ENCODE measurements around the gene EMC9.

EMC9 gene

GRCh38 chr14:24141097-24141880, at the start of gene EMC9:
EMC9 (minus strand) TSS chr14:24141591; CDS start chr14:24141304, 287 bp downstream.
- H4K20me1 ChIP-seq, result peaks cover 46% of the 10 kb centered on the region
- TF ChIP-seq Cebpa-rat (IDR thresholded peaks at IDR 0.05), result no peak
- H3K4me2 ChIP-seq, result peak within 1 kb of the TSS; percentile 96
- H3K27me3 ChIP-seq, result no peaks in the 10 kb centered on the region
- H3K27ac ChIP-seq, result peak within 1 kb of the TSS; percentile 90
- H3K4me1 ChIP-seq, result peaks cover 82% of the 10 kb centered on the region
- peak within 1 kb of the TSS; percentile 89 for H3K4me3 ChIP-seq
- peaks cover 55% of the 10 kb centered on the region for H3K36me3 ChIP-seq
- H3K9me3 ChIP-seq, result no peaks in the 10 kb centered on the region
- peak within 1 kb of the TSS; percentile 87 for H3K9ac ChIP-seq

- Histone ChIP-seq H3K4me3 (no peak overlapping the region), H3K4me2 (no peak overlapping the region), H3K36me3 (peaks cover 49% of the 10 kb centered on the region), H3K27me3 (no peaks in the 10 kb centered on the region), H3K9me3 (no peaks in the 10 kb centered on the region), H3K27ac (no peak overlapping the region), H3K4me1 (peaks cover 60% of the 10 kb centered on the region), H4K20me1 (no peaks in the 10 kb centered on the region), H3K9ac (no peak overlapping the region)
- no peak for TF ChIP-seq Cebpa-rat (IDR thresholded peaks at IDR 0.05)
These were observed 49.0 kb upstream of the EMC9 start for GRCh38 chr14:24190416-24190815.

- TF ChIP-seq Cebpa-rat (IDR thresholded peaks at IDR 0.05), result no peak
- Histone ChIP-seq H4K20me1 (no peaks in the 10 kb centered on the region), H3K36me3 (peaks cover 59% of the 10 kb centered on the region), H3K4me1 (peaks cover 54% of the 10 kb centered on the region), H3K9ac (no peak overlapping the region), H3K4me3 (no peak overlapping the region), H3K27me3 (no peaks in the 10 kb centered on the region), H3K4me2 (peak overlapping the region; percentile 92), H3K27ac (0 out of 2 replicates have a peak overlapping the region, but pooled peaks have one; percentile 43), H3K9me3 (no peaks in the 10 kb centered on the region)
These were observed 48.1 kb upstream of the EMC9 start for GRCh38 chr14:24189460-24189859.

GRCh38 chr14:24189059-24189375, 47.6 kb upstream of the EMC9 start:
- Histone ChIP-seq H3K27ac (peak overlapping the region; percentile 43; the same call in 1 of the 2 replicates), H3K4me1 (peaks cover 49% of the 10 kb centered on the region), H3K9me3 (no peaks in the 10 kb centered on the region), H3K9ac (peak overlapping the region; percentile 51; the same call in 1 of the 2 replicates), H3K36me3 (peaks cover 63% of the 10 kb centered on the region), H3K27me3 (no peaks in the 10 kb centered on the region), H4K20me1 (no peaks in the 10 kb centered on the region), H3K4me2 (peak overlapping the region; percentile 92), H3K4me3 (peak overlapping the region; percentile 81)
- no peak for TF ChIP-seq Cebpa-rat (IDR thresholded peaks at IDR 0.05)

GRCh38 chr14:24188251-24189058, 47.1 kb upstream of the EMC9 start, which contains the start of gene IPO4:
IPO4 (minus strand) TSS chr14:24188816; CDS start chr14:24188787, 29 bp downstream.
- no peaks in the 10 kb centered on the region for H4K20me1 ChIP-seq
- no peak for TF ChIP-seq Cebpa-rat (IDR thresholded peaks at IDR 0.05)
- H3K36me3 ChIP-seq, result peaks cover 67% of the 10 kb centered on the region
- no peaks in the 10 kb centered on the region for H3K9me3 ChIP-seq
- H3K27me3 ChIP-seq, result no peaks in the 10 kb centered on the region
- H3K4me1 ChIP-seq, result peaks cover 45% of the 10 kb centered on the region
- peak within 1 kb of the TSS; percentile 92 for H3K4me2 ChIP-seq
- peak within 1 kb of the TSS; percentile 84 for H3K9ac ChIP-seq
- H3K4me3 ChIP-seq, result peak within 1 kb of the TSS; percentile 81
- peak within 1 kb of the TSS; percentile 83 for H3K27ac ChIP-seq

GRCh38 chr14:24187539-24187915, 46.1 kb upstream of the EMC9 start:
- H3K4me3 ChIP-seq, result peak overlapping the region; percentile 81
- H3K9ac ChIP-seq, result peak overlapping the region; percentile 84
- TF ChIP-seq Cebpa-rat (IDR thresholded peaks at IDR 0.05), result no peak
- H3K27ac ChIP-seq, result peak overlapping the region; percentile 83; the same call in 1 of the 2 replicates
- H3K27me3 ChIP-seq, result no peaks in the 10 kb centered on the region
- no peaks in the 10 kb centered on the region for H3K9me3 ChIP-seq
- H3K4me2 ChIP-seq, result peak overlapping the region; percentile 92
- peaks cover 70% of the 10 kb centered on the region for H3K36me3 ChIP-seq
- H3K4me1 ChIP-seq, result peaks cover 35% of the 10 kb centered on the region
- no peaks in the 10 kb centered on the region for H4K20me1 ChIP-seq

- H3K4me2 ChIP-seq, result peak overlapping the region; percentile 92
- H3K4me3 ChIP-seq, result peak overlapping the region; percentile 81; the same call in 1 of the 2 replicates
- H3K4me1 ChIP-seq, result peaks cover 30% of the 10 kb centered on the region
- no peak for TF ChIP-seq Cebpa-rat (IDR thresholded peaks at IDR 0.05)
- peaks cover 70% of the 10 kb centered on the region for H3K36me3 ChIP-seq
- H3K27ac ChIP-seq, result no peak overlapping the region
- H3K9ac ChIP-seq, result no peak overlapping the region
- H3K27me3 ChIP-seq, result no peaks in the 10 kb centered on the region
- no peaks in the 10 kb centered on the region for H3K9me3 ChIP-seq
- no peaks in the 10 kb centered on the region for H4K20me1 ChIP-seq
These were observed 45.6 kb upstream of the EMC9 start for GRCh38 chr14:24186831-24187538.

GRCh38 chr14:24185741-24186140, 44.4 kb upstream of the EMC9 start:
- Histone ChIP-seq H3K9ac (no peak overlapping the region), H3K27ac (no peak overlapping the region), H3K4me1 (peaks cover 27% of the 10 kb centered on the region), H3K27me3 (no peaks in the 10 kb centered on the region), H3K4me3 (no peak overlapping the region), H3K4me2 (no peak overlapping the region), H4K20me1 (0 out of 2 replicates have a peak, but pooled peaks cover under 1% of the 10 kb centered on the region), H3K9me3 (no peaks in the 10 kb centered on the region), H3K36me3 (peaks cover 72% of the 10 kb centered on the region)
- TF ChIP-seq Cebpa-rat (IDR thresholded peaks at IDR 0.05), result no peak

- no peaks in the 10 kb centered on the region for H3K27me3 ChIP-seq
- no peak overlapping the region for H3K4me2 ChIP-seq
- no peak overlapping the region for H3K27ac ChIP-seq
- H3K4me1 ChIP-seq, result peaks cover 34% of the 10 kb centered on the region
- H3K36me3 ChIP-seq, result peaks cover 73% of the 10 kb centered on the region
- peaks cover 6% of the 10 kb centered on the region; the same call in 1 of the 2 replicates for H4K20me1 ChIP-seq
- no peak overlapping the region for H3K9ac ChIP-seq
- no peak overlapping the region for H3K4me3 ChIP-seq
- H3K9me3 ChIP-seq, result no peaks in the 10 kb centered on the region
- TF ChIP-seq Cebpa-rat (IDR thresholded peaks at IDR 0.05), result no peak
These were observed 43.6 kb upstream of the EMC9 start for GRCh38 chr14:24185026-24185425.

Data from BLaER1 (cell line).